ENCODE results near the gene ARL13B. TPM values are rescaled to one million over a fixed set of nuclear protein-coding genes. Genes with fewer than 3 reads are reported as not detected.
"Not testable (repeated sequence)": the region's sequence is repeated elsewhere in the genome, so short reads cannot be mapped to it uniquely, and the experiment has no call there.

Gene ARL13B
- polyA plus RNA-seq, 1 donor, result 7.9 TPM

DNA sequence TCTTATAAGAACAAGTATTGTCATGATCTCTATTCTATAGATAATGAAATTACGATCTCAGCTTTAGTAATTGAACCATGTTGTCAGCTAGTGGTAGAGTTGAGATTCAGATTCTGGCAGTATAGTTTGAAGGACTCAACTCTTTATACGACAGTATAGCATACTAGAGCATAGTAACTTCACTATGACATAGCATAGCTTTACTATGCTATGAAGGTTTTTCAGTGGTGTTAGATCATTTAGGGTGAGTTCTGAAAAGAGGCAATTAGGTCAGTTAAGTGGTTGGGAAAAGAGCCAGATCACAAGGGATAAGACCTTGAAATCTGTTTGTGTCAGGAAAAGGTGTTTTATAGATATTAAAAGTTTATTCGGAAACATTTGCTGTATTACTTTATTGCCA lies 40.3 kb downstream of the ARL13B start:
- H3K27me3 ChIP-seq (ENCODE audit: control insufficient read depth, insufficient read depth, low read length), result no peaks in the 10 kb centered on the region
- no peak overlapping the region for H3K27ac ChIP-seq (ENCODE audit: low read length)
- 100% methylated on average over 1 of the region's 3 CpGs for WGBS (ENCODE audit: insufficient coverage, low lambda C conversion rate)
- no peak overlapping the region for H3K4me3 ChIP-seq (ENCODE audit: low read length)
- DNase-seq, result no peak
- no peaks in the 10 kb centered on the region for H3K9me3 ChIP-seq (ENCODE audit: control insufficient read depth, low read depth, low read length)
- no peaks in the 10 kb centered on the region for H3K4me1 ChIP-seq (ENCODE audit: control insufficient read depth, insufficient read depth, low read length)
- no peaks in the 10 kb centered on the region for H3K36me3 ChIP-seq (ENCODE audit: control insufficient read depth, insufficient read depth, low read length)

DNA sequence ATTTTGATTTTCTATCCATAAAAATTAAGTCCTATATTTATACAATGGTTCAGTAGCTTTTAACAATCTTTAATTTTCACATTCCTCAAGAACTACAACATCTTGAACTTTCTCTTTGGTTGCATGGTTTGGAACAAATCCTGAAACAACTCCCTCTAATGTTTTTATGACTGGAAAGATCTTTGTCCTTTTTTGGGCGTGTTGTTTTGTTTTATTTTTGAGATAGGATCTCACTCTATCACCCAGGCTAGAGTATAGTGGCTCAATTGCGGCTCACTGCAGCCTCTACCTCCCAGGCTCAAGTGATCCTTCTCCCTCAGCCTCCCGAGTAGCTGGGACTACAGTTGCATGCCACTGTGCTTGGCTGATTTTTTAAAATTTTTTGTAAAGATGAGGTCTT lies 44.4 kb downstream of the ARL13B start:
- no peak overlapping the region for H3K27ac ChIP-seq (ENCODE audit: low read length)
- H3K36me3 ChIP-seq (ENCODE audit: control insufficient read depth, insufficient read depth, low read length), result no peaks in the 10 kb centered on the region
- no peaks in the 10 kb centered on the region for H3K27me3 ChIP-seq (ENCODE audit: control insufficient read depth, insufficient read depth, low read length)
- H3K4me3 ChIP-seq (ENCODE audit: low read length), result no peak overlapping the region
- no peaks in the 10 kb centered on the region for H3K9me3 ChIP-seq (ENCODE audit: control insufficient read depth, low read depth, low read length)
- DNase-seq, result no peak
- no peaks in the 10 kb centered on the region for H3K4me1 ChIP-seq (ENCODE audit: control insufficient read depth, insufficient read depth, low read length)
- WGBS (ENCODE audit: insufficient coverage, low lambda C conversion rate), result no CpG with 5 or more reads among the region's 3 CpGs

DNA sequence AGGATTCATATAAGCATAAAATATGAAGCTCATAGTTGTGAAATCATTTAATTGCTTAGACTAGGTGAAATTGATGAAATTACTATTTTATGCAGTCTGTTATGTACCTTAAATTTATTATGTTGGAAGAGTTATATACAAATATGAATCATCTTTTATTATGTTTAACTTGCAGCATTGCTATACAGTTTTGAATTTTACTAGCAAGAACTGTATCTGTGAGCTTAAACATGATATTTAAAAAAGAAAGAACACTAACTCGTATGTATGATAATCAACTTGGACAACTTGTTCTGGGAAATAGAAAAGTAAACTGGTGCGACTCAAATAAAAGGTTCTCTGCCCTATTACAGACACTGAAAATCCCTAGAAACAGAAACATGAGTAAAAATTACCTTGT lies 46.7 kb downstream of the ARL13B start:
- H3K4me3 ChIP-seq (ENCODE audit: low read length), result no peak overlapping the region

GRCh38 chr3:94028093-94028837 lies 48.3 kb downstream of the ARL13B start, which contains the start of gene STX19:
Gene STX19 (minus strand): TSS chr3:94028597. CDS start chr3:94015269, 13,328 bp downstream.
- H3K9me3 ChIP-seq (ENCODE audit: control insufficient read depth, low read depth, low read length), result no peaks in the 10 kb centered on the region
- no peak within 1 kb of the TSS for H3K27ac ChIP-seq (ENCODE audit: low read length)
- H3K36me3 ChIP-seq (ENCODE audit: control insufficient read depth, insufficient read depth, low read length), result no peaks in the 10 kb centered on the region
- WGBS (ENCODE audit: insufficient coverage, low lambda C conversion rate), result 74% methylated on average over 4 of the region's 8 CpGs
- no peak within 1 kb of the TSS for H3K4me3 ChIP-seq (ENCODE audit: low read length)
- no peaks in the 10 kb centered on the region for H3K27me3 ChIP-seq (ENCODE audit: control insufficient read depth, insufficient read depth, low read length)
- peak; percentile 4 to 58 for DNase-seq
- H3K4me1 ChIP-seq (ENCODE audit: control insufficient read depth, insufficient read depth, low read length), result no peaks in the 10 kb centered on the region

More for the DNA sequence above, 46.7 kb downstream of the ARL13B start:
- H3K27ac ChIP-seq (ENCODE audit: low read length), result no peak overlapping the region
- H3K9me3 ChIP-seq (ENCODE audit: control insufficient read depth, low read depth, low read length), result no peaks in the 10 kb centered on the region
- WGBS (ENCODE audit: insufficient coverage, low lambda C conversion rate), result 100% methylated on average over 1 of the region's 2 CpGs
- H3K27me3 ChIP-seq (ENCODE audit: control insufficient read depth, insufficient read depth, low read length), result no peaks in the 10 kb centered on the region
- H3K4me1 ChIP-seq (ENCODE audit: control insufficient read depth, insufficient read depth, low read length), result no peaks in the 10 kb centered on the region
- DNase-seq, result no peak
- no peaks in the 10 kb centered on the region for H3K36me3 ChIP-seq (ENCODE audit: control insufficient read depth, insufficient read depth, low read length)

DNA sequence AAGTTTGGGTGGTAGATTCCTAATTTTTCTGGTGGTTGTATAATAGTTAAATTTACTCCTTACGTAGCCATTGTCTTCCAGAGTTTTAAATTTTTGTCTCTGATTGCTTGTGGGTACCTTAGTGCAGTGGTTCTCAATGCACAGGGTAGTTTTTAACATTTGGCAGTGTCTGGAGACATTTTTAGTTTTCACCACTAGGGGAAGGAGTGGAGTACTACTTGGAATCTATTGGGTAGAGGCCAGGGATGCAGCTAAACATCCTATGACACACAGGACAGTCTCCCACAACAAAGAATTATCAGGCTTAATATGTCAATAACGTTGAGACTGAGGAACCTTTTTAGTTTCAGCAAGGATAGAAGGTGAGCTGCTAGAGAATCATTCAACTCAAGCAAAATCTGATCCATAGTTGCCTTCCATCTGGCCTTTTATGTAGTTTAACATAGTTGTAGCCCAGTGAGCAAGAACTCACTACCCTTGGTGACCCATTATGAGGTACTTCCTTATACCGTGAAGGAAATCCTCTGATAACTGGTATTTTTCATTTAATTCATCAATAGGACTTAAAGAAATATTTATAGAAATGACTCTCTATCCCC lies 57.1 kb downstream of the ARL13B start:
- Histone ChIP-seq H3K4me3 (ENCODE audit: low read length) (no peak overlapping the region), H3K4me1 (ENCODE audit: control insufficient read depth, insufficient read depth, low read length) (no peaks in the 10 kb centered on the region)
- WGBS (ENCODE audit: insufficient coverage, low lambda C conversion rate), result no CpG with 5 or more reads among the region's 3 CpGs

GRCh38 chr3:94043285-94043684 lies 63.3 kb downstream of the ARL13B start:
- no peak overlapping the region for H3K4me3 ChIP-seq (ENCODE audit: low read length)
- whole genome bisulfite sequencing (ENCODE audit: insufficient coverage, low lambda C conversion rate), result 100% methylated on average over 1 of the region's 1 CpG
- no peaks in the 10 kb centered on the region for H3K4me1 ChIP-seq (ENCODE audit: control insufficient read depth, insufficient read depth, low read length)
- peaks cover 2% of the 10 kb centered on the region for H3K36me3 ChIP-seq (ENCODE audit: control insufficient read depth, insufficient read depth, low read length)
- H3K27ac ChIP-seq (ENCODE audit: low read length), result no peak overlapping the region
- DNase-seq, result no peak
- no peaks in the 10 kb centered on the region for H3K27me3 ChIP-seq (ENCODE audit: control insufficient read depth, insufficient read depth, low read length)
- H3K9me3 ChIP-seq (ENCODE audit: control insufficient read depth, low read depth, low read length), result peaks cover 13% of the 10 kb centered on the region

More for the DNA sequence above, 57.1 kb downstream of the ARL13B start:
- Histone ChIP-seq H3K36me3 (ENCODE audit: control insufficient read depth, insufficient read depth, low read length) (no peaks in the 10 kb centered on the region), H3K9me3 (ENCODE audit: control insufficient read depth, low read depth, low read length) (no peaks in the 10 kb centered on the region), H3K27me3 (ENCODE audit: control insufficient read depth, insufficient read depth, low read length) (no peaks in the 10 kb centered on the region), H3K27ac (ENCODE audit: low read length) (no peak overlapping the region)
- DNase-seq, result no peak

DNA sequence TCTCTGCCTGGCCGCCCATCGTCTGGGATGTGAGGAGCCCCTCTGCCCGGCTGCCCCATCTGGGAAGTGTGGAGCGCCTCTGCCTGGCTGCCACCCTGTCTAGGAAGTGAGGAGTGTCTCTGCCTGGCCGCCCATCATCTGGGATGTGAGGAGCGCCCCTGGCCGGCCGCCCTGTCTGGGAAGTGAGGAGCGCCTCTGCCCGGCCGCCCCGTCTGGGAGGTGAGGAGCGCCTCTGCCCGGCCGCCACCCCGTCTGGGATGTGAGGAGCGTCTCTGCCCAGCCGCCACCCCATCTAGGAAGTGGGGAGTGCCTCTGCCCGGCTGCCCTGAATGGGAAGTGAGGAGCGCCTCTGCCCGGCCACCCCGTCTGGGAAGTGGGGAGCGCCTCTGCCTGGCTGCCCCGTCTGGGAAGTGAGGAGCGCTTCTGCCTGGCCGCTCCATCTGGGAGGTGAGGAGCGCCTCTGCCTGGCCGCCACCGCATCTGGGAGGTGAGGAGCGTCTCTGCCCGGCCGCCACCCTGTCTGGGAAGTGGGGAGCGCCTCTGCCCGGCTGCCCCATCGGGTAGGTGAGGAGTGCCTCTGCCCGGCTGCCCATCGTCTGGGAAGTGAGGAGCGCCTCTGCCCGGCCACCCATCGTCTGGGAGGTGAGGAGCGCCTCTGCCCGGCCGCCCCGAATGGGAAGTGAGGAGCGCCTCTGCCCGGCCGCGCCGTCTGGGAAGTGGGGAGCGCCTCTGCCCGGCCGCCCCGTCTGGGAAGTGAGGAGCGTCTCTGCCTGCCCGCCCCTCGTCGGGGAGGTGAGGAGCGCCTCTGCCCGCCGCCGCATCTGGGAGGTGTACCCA lies 64.4 kb downstream of the ARL13B start:
- not testable (repeated sequence) for DNase-seq; H3K27me3 ChIP-seq (ENCODE audit: control insufficient read depth, insufficient read depth, low read length); H3K36me3 ChIP-seq (ENCODE audit: control insufficient read depth, insufficient read depth, low read length); H3K27ac ChIP-seq (ENCODE audit: low read length); H3K4me1 ChIP-seq (ENCODE audit: control insufficient read depth, insufficient read depth, low read length); H3K4me3 ChIP-seq (ENCODE audit: low read length)
- no CpG with 5 or more reads among the region's 61 CpGs for WGBS (ENCODE audit: insufficient coverage, low lambda C conversion rate)
- H3K9me3 ChIP-seq (ENCODE audit: control insufficient read depth, low read depth, low read length), result peaks cover 13% of the 10 kb centered on the region

DNA sequence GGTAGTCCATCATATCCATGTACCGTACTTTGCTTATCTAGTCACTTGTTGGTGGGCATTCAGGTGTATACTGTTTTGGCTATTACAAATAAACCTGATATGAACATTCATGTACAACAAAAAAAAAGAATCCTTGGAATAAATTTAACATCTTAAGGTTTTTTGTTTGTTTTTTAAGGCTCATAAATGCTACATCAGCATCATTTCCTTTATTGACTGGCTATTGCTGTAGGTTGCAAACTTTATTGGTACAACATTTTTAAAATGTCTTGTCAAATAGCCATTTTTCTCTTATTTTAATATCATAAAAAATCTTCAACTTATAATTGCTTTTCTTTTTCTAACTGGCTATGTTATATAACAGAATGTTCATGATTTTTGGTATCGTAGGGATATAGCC lies 66.6 kb downstream of the ARL13B start:
- H3K4me3 ChIP-seq (ENCODE audit: low read length), result no peak overlapping the region
- H3K36me3 ChIP-seq (ENCODE audit: control insufficient read depth, insufficient read depth, low read length), result peaks cover 2% of the 10 kb centered on the region
- H3K9me3 ChIP-seq (ENCODE audit: control insufficient read depth, low read depth, low read length), result peaks cover 13% of the 10 kb centered on the region
- no peaks in the 10 kb centered on the region for H3K27me3 ChIP-seq (ENCODE audit: control insufficient read depth, insufficient read depth, low read length)
- no peaks in the 10 kb centered on the region for H3K4me1 ChIP-seq (ENCODE audit: control insufficient read depth, insufficient read depth, low read length)
- no peak overlapping the region for H3K27ac ChIP-seq (ENCODE audit: low read length)
- DNase-seq, result no peak
- WGBS (ENCODE audit: insufficient coverage, low lambda C conversion rate), result 100% methylated on average over 2 of the region's 2 CpGs

DNA sequence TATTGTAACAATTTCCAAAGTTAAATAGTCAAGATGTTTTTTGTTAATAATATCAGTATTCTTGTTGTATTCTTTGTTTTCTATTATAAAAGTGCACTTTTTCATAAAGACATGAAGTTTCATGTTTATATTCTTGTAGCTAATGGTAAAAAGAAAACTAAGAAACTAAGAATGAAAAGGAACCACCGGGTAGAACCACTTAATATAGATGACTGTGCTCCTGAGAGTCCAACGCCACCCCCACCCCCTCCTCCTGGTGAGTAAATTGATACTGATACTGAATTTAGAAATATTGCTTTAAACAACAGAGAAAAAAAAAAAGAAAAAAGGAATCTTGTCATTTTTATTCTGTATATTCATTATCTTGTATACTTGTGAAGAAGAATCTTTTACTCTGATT lies 69.3 kb downstream of the ARL13B start:
- Histone ChIP-seq H3K36me3 (ENCODE audit: control insufficient read depth, insufficient read depth, low read length) (peaks cover 2% of the 10 kb centered on the region), H3K4me1 (ENCODE audit: control insufficient read depth, insufficient read depth, low read length) (no peaks in the 10 kb centered on the region), H3K27me3 (ENCODE audit: control insufficient read depth, insufficient read depth, low read length) (no peaks in the 10 kb centered on the region), H3K9me3 (ENCODE audit: control insufficient read depth, low read depth, low read length) (peaks cover 6% of the 10 kb centered on the region), H3K27ac (ENCODE audit: low read length) (no peak overlapping the region), H3K4me3 (ENCODE audit: low read length) (no peak overlapping the region)
- no CpG with 5 or more reads among the region's 2 CpGs for WGBS (ENCODE audit: insufficient coverage, low lambda C conversion rate)
- no peak for DNase-seq

GRCh38 chr3:94050546-94050945 lies 70.6 kb downstream of the ARL13B start:
- Histone ChIP-seq H3K9me3 (ENCODE audit: control insufficient read depth, low read depth, low read length) (no peaks in the 10 kb centered on the region), H3K4me1 (ENCODE audit: control insufficient read depth, insufficient read depth, low read length) (no peaks in the 10 kb centered on the region), H3K27ac (ENCODE audit: low read length) (no peak overlapping the region), H3K4me3 (ENCODE audit: low read length) (no peak overlapping the region), H3K27me3 (ENCODE audit: control insufficient read depth, insufficient read depth, low read length) (no peaks in the 10 kb centered on the region), H3K36me3 (ENCODE audit: control insufficient read depth, insufficient read depth, low read length) (no peaks in the 10 kb centered on the region)
- DNase-seq, result no peak
